HEK293 (cell line): ENCODE measurements around the gene HEBP1.

ENCODE experiments used
- CTCF ChIA-PET: fragments of 350-600 bp; formaldehyde crosslinking; extraction: SDS; loops from one replicate; lab custom pipeline; 2021; ENCODE audit warnings: antibody characterized with exemption; lab: Yijun Ruan, JAX
- POLR2A ChIA-PET: fragments of 300-600 bp; formaldehyde crosslinking; extraction: SDS; loops from one replicate; lab custom pipeline; 2020; ENCODE audit warnings: antibody characterized with exemption, inconsistent platforms; lab: Yijun Ruan, JAX
- H3K27ac ChIP-seq: fragments of 200-500 bp; sonication (Bioruptor generic); 2 replicates; pipeline ENCODE4 v1.5.1; 2014; ENCODE audit warnings: low read depth, low read length, control low read depth, inconsistent platforms; ENCODE audit errors: extremely low read depth
- H3K36me3 ChIP-seq, 2 experiments: fragments of 200-500 bp in 1 of 2; sonication (Bioruptor generic) in 1 of 2; 1 replicate in 1 of 2; 2 replicates in 1 of 2; pipeline ENCODE4 v1.5.1; 2014 to 2017; ENCODE audit warnings: inconsistent platforms in 2 of 2, low read length in 2 of 2; ENCODE audit not compliant: control insufficient read depth in 2 of 2, insufficient read depth in 1 of 2
- H3K4me1 ChIP-seq: fragments of 200-500 bp; sonication (Bioruptor generic); 2 replicates; pipeline ENCODE4 v1.5.1; 2014; ENCODE audit warnings: mild to moderate bottlenecking, low read length, inconsistent platforms; ENCODE audit not compliant: control insufficient read depth, insufficient read depth
- H3K4me3 ChIP-seq: 2 replicates; pipeline ENCODE4 v1.5.1; 2011; ENCODE audit warnings: low read depth, mild to moderate bottlenecking, control low read depth, low read length, moderate library complexity
- H3K9me3 ChIP-seq: fragments of 200-500 bp; sonication (Bioruptor generic); 2 replicates; pipeline ENCODE4 v1.5.1; 2014; ENCODE audit warnings: low read depth, low read length, inconsistent platforms; ENCODE audit not compliant: control insufficient read depth, insufficient read depth
- ATF2 ChIP-seq: fragments of 450-650 bp; formaldehyde crosslinking; IDR thresholded peaks from 2 replicates; pipeline ENCODE4 v1.5.1; 2016; ENCODE audit warnings: missing biosample characterization, missing genetic modification characterization, low read depth
- INSM2 ChIP-seq: fragments of 450-650 bp; formaldehyde crosslinking; IDR thresholded peaks from 2 replicates; pipeline ENCODE4 v1.5.1; 2016; ENCODE audit warnings: missing biosample characterization, missing genetic modification characterization
- OSR2 ChIP-seq: fragments of 450-650 bp; formaldehyde crosslinking; IDR thresholded peaks from 2 replicates; pipeline ENCODE4 v1.5.1; 2016; ENCODE audit warnings: missing biosample characterization, missing genetic modification characterization
- PRDM10 ChIP-seq: fragments of 450-650 bp; formaldehyde crosslinking; IDR thresholded peaks from 2 replicates; pipeline ENCODE4 v1.5.1; 2016; ENCODE audit warnings: missing biosample characterization, missing genetic modification characterization
- PRDM2 ChIP-seq: fragments of 450-650 bp; formaldehyde crosslinking; IDR thresholded peaks from 2 replicates; pipeline ENCODE4 v1.5.1; 2016; ENCODE audit warnings: missing biosample characterization, missing genetic modification characterization, borderline replicate concordance
- PRDM6 ChIP-seq: fragments of 450-650 bp; formaldehyde crosslinking; IDR thresholded peaks from 2 replicates; pipeline ENCODE4 v1.5.1; 2017; ENCODE audit warnings: missing biosample characterization, missing genetic modification characterization
- ZBTB26 ChIP-seq: fragments of 450-650 bp; formaldehyde crosslinking; optimal IDR thresholded peaks from 2 replicates; pipeline ENCODE3; 2016; ENCODE audit warnings: missing biosample characterization, mild to moderate bottlenecking, missing genetic modification characterization
- ZEB2 ChIP-seq: fragments of 450-650 bp; formaldehyde crosslinking; IDR thresholded peaks from 2 replicates; pipeline ENCODE4 v1.5.1; 2016; ENCODE audit warnings: missing biosample characterization, missing genetic modification characterization
- ZNF18 ChIP-seq: fragments of 450-650 bp; formaldehyde crosslinking; IDR thresholded peaks from 2 replicates; pipeline ENCODE4 v1.5.1; 2016; ENCODE audit warnings: missing biosample characterization, missing genetic modification characterization
- ZNF214 ChIP-seq: fragments of 450-650 bp; formaldehyde crosslinking; IDR thresholded peaks from 2 replicates; pipeline ENCODE4 v1.5.1; 2017; ENCODE audit warnings: missing biosample characterization, mild to moderate bottlenecking, missing genetic modification characterization, borderline replicate concordance
- ZNF221 ChIP-seq: fragments of 450-650 bp; formaldehyde crosslinking; IDR thresholded peaks from 2 replicates; pipeline ENCODE4 v1.5.1; 2017; ENCODE audit warnings: missing biosample characterization, missing genetic modification characterization, borderline replicate concordance
- ZNF292 ChIP-seq: fragments of 450-650 bp; formaldehyde crosslinking; IDR thresholded peaks from 2 replicates; pipeline ENCODE4 v1.5.1; 2016; ENCODE audit warnings: low read depth, missing biosample characterization, missing genetic modification characterization, borderline replicate concordance
- ZNF473 ChIP-seq: fragments of 450-650 bp; formaldehyde crosslinking; IDR thresholded peaks from 2 replicates; pipeline ENCODE4 v1.5.1; 2017; ENCODE audit warnings: missing biosample characterization, missing genetic modification characterization
- ZNF501 ChIP-seq: fragments of 450-650 bp; formaldehyde crosslinking; IDR thresholded peaks from 2 replicates; pipeline ENCODE4 v1.5.1; 2016; ENCODE audit warnings: missing biosample characterization, missing genetic modification characterization
- ZNF629 ChIP-seq: fragments of 450-650 bp; formaldehyde crosslinking; IDR thresholded peaks from 2 replicates; pipeline ENCODE4 v1.5.1; 2017; ENCODE audit warnings: missing biosample characterization, missing genetic modification characterization
- ZNF785 ChIP-seq: fragments of 450-650 bp; formaldehyde crosslinking; IDR thresholded peaks from 2 replicates; pipeline ENCODE4 v1.5.1; 2016; ENCODE audit warnings: missing biosample characterization, missing genetic modification characterization

HEBP1 gene

GRCh38 chr12:13046964-13047363 is 46.9 kb upstream of the HEBP1 start:
- ChIA-PET POLR2A (no interaction called here), CTCF (interaction anchor here (0.8 to 2.8 kb wide), 2 partner anchors 12 to 310 kb away, joined by 3 to 7 read pairs; no protein-coding TSS in a partner anchor)
- Histone ChIP-seq H3K9me3 (no peaks in the 10 kb centered on the region), H3K4me1 (peaks cover 23% of the 10 kb centered on the region; the same call in 1 of the 2 replicates), H3K27ac (no peak overlapping the region), H3K36me3 (no peaks in the 10 kb centered on the region), H3K4me3 (no peak overlapping the region)
- TF ChIP-seq ZNF501 (no peak), ZNF18 (tag by site-specific recombination) (no peak), ZNF221 (no peak), ATF2 (tag by site-specific recombination) (0 out of 2 replicates have a peak, but pooled peaks have one; percentile 9), ZNF629 (peak; percentile 64; the same call in 1 of the 2 replicates), OSR2 (peak; percentile 63; the same call in 1 of the 2 replicates), ZNF785 (tag by site-specific recombination) (no peak), ZNF292 (tag by site-specific recombination) (no peak), PRDM6 (tag by site-specific recombination) (peak; percentile 56), PRDM2 (no peak), ZNF473 (tag by site-specific recombination) (no peak), PRDM10 (no peak), ZBTB26 (tag by site-specific recombination) (no peak), ZNF214 (tag by site-specific recombination) (no peak), INSM2 (peak; percentile 25; the same call in 1 of the 2 replicates), ZEB2 (no peak)
